Pancreas (tissue), 10 donors: ENCODE results near the gene OBSCN. TPM values are rescaled to one million over a fixed set of nuclear protein-coding genes. Genes with fewer than 3 reads are reported as not detected.

ENCODE experiments used
- ATAC-seq, 4 donors: fragments of 200-7000 bp; cut with Tn5 transposase; one replicate each; pipeline versions ENCODE4 v1.8.0 to v1.9.1; 2020; ENCODE audit warnings: mild to moderate bottlenecking in 4 of 4, moderate library complexity in 4 of 4
- DNase-seq, 6 donors: peaks; one replicate each; pipeline ENCODE4 v3.0.0-alpha.2; 2020
- FAIRE-seq: peaks from 2 replicates; lab custom pipeline; 2012; peaks lifted over from hg19 to GRCh38; lab: Jason Lieb, UNC
- H3K27ac ChIP-seq, 4 donors: fragments of 200-600 bp; sonication (generic); 1 replicate in 3 of 4; 2 replicates in 1 of 4; pipeline versions ENCODE4 v1.5.0 to v1.8.0; 2020
- H3K27me3 ChIP-seq, 4 donors: fragments of 200-600 bp; one replicate each; pipeline ENCODE4 v1.8.0; 2021
- H3K36me3 ChIP-seq, 3 donors: fragments of 200-600 bp; sonication (generic) in 1 of 3; one replicate each; pipeline versions ENCODE4 v1.5.0 to v1.8.0; 2020 to 2021
- H3K4me1 ChIP-seq, 3 donors: fragments of 200-600 bp; one replicate each; pipeline ENCODE4 v1.8.0; 2021
- H3K4me3 ChIP-seq, 4 donors: fragments of 200-600 bp; sonication (generic) in 2 of 4; one replicate each; pipeline versions ENCODE4 v1.5.0 to v1.8.0; 2020 to 2021
- H3K9me3 ChIP-seq, 4 donors: fragments of 200-600 bp; one replicate each; pipeline ENCODE4 v1.8.0; 2021
- whole genome bisulfite sequencing, 2 donors: extraction: QIAGEN DNeasy Blood & Tissue Kit; methylation state at CpG; one replicate each; pipeline ENCODE4 v1.1.7; 2013; 5-methylcytosine and 5-hydroxymethylcytosine counted together
- intact Hi-C, 3 donors: fragments of 100-400 bp; cut with DNase I; formaldehyde crosslinking; loops; one replicate each; pipeline versions ENCODE4 v1.11.1 to v1.14.2; 2022
- polyA plus RNA-seq, 2 donors: library from polyadenylated mRNA; stranded (reverse); fragments of 200-250 nt; gene quantifications; one replicate each; pipeline ENCODE4 v1.2.3, GENCODE V29; 2013
- total RNA-seq, 6 donors: library from RNA; stranded (reverse); fragmentation: NEBNext Ultra II Directional in 4 of 6; extraction: Animal tissue kit (Norgen Biotek cat#: 25700) in 4 of 6; gene quantifications; one replicate each; pipeline versions ENCODE4 v1.2.1 to v1.2.4, GENCODE V29; 2021 to 2023
- TF ChIP-seq, protein P1 (sequence below), 4 donors: fragments of 200-600 bp; sonication (generic) in 3 of 4; IDR thresholded peaks; one replicate each; pipeline versions ENCODE4 v1.5.0 to v1.8.0; 2021; ENCODE audit warnings: antibody characterized with exemption in 4 of 4
- donor health status: healthy with polysubstance abuse.
- donor health status: DM: no; HTN: no; CAD: no; lungs with moderate emphysema.
- donor health status: DM: no; HTN: no; CAD: no.
- donor health status: control.
- donor health status: control.
- donor health status: Bipolar disorder and iron deficiency.
- donor health status: DM: yes; HTN: yes; CAD: no.
- donor health status: DM: no; HTN: no; CAD: no.
- donor health status: DM: no; HTN: no; CAD: no.
- donor health status: DM: yes; HTN: yes; CAD: no.

Gene OBSCN
- total and polyA plus RNA-seq, 8 donors = 7.9 to 61.4 (median 11.3) TPM

DNA sequence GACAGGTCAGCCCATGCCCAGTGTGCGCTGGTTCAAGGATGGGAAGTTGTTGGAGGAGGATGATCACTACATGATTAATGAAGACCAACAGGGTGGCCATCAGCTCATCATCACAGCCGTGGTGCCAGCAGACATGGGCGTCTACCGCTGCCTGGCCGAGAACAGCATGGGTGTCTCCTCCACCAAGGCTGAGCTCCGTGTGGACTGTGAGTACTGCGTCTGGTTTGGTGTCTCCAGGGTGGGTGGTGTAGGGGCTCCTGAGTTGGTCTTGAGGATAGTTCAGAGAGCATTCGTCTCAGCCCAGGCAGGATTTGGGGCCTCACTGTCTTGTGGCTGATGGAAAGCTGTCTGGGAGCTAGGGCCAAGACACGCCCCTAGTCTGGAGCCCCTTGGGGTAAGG is 115.6 kb downstream of the OBSCN start:
- WGBS, 2 donors = 86 to 96% methylated on average over 9 of the region's 9 CpGs
- Histone ChIP-seq H3K4me1 (no peaks in the 10 kb centered on the region), H3K27ac (no peak overlapping the region), H3K36me3 (peaks cover 0 to 5% (median 0%) of the 10 kb centered on the region in 3 donors), H3K4me3 (no peak overlapping the region), H3K9me3 (no peaks in the 10 kb centered on the region), H3K27me3 (no peaks in the 10 kb centered on the region)
- FAIRE-seq (no peak), ATAC-seq (no peak), DNase-seq (peak in 1 of 6 donors; percentile 4)
- TF ChIP-seq, protein P1, sequence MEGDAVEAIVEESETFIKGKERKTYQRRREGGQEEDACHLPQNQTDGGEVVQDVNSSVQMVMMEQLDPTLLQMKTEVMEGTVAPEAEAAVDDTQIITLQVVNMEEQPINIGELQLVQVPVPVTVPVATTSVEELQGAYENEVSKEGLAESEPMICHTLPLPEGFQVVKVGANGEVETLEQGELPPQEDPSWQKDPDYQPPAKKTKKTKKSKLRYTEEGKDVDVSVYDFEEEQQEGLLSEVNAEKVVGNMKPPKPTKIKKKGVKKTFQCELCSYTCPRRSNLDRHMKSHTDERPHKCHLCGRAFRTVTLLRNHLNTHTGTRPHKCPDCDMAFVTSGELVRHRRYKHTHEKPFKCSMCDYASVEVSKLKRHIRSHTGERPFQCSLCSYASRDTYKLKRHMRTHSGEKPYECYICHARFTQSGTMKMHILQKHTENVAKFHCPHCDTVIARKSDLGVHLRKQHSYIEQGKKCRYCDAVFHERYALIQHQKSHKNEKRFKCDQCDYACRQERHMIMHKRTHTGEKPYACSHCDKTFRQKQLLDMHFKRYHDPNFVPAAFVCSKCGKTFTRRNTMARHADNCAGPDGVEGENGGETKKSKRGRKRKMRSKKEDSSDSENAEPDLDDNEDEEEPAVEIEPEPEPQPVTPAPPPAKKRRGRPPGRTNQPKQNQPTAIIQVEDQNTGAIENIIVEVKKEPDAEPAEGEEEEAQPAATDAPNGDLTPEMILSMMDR (IDR thresholded peaks at IDR 0.05) = no peak
- intact Hi-C loops = no loop called here

DNA sequence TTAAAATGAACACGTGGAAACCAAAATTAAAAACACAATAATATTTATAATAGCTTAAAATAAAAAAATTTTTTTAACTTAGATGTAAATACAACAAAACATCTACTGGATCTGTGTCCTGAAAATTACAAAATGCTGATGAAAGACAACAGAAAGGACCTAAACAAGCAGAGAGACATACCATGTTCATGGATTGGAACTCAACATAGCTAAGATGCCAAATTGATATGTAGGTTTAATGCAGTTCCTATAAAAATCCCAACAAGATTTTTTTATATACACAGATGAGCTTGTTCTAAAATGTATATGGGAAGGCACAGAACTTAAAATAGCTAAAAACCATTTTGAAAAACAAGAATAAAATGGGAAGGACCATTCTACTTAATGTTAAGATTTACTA is 117.4 kb downstream of the OBSCN start:
- no peak for DNase-seq
- 86 to 89% methylated on average over 1 of the region's 1 CpG for WGBS, 2 donors
- no peak for ATAC-seq
- TF ChIP-seq, protein P1 (IDR thresholded peaks at IDR 0.05) = no peak
- Histone ChIP-seq H3K27ac (no peak overlapping the region), H3K27me3 (no peaks in the 10 kb centered on the region), H3K36me3 (no peaks in the 10 kb centered on the region), H3K9me3 (no peaks in the 10 kb centered on the region), H3K4me1 (no peaks in the 10 kb centered on the region), H3K4me3 (no peak overlapping the region)
- no peak for FAIRE-seq
- intact Hi-C loops = no loop called here

DNA sequence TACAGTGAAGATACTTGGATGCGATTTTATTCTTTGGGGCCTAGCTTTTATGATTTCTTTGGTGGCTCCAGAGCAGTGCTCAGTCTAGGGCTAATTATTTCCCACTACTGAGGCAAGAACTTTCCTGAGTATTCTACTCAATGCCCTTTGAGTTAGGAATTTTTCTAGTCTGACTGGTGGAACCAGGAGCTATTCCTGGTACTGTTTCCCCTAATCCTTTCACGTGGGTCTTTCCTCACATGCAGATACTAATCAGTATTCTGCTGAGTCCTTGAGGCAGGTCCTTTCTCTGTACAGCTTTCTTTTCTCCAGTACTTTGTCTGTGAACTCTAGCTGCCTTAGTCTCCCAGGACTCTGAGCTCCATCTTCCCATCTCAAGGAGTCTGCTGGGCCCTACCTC is 122.0 kb downstream of the OBSCN start:
- ATAC-seq = no peak
- H3K9me3 ChIP-seq = no peaks in the 10 kb centered on the region
- H3K27ac ChIP-seq = no peak overlapping the region
- H3K4me1 ChIP-seq = no peaks in the 10 kb centered on the region
- FAIRE-seq = no peak
- no peak overlapping the region for H3K4me3 ChIP-seq
- DNase-seq = no peak
- TF ChIP-seq, protein P1 (IDR thresholded peaks at IDR 0.05) = no peak
- no peaks in the 10 kb centered on the region for H3K27me3 ChIP-seq
- no peaks in the 10 kb centered on the region for H3K36me3 ChIP-seq
- 64 to 67% methylated on average over 2 of the region's 2 CpGs for WGBS, 2 donors
- intact Hi-C loops = no loop called here

DNA sequence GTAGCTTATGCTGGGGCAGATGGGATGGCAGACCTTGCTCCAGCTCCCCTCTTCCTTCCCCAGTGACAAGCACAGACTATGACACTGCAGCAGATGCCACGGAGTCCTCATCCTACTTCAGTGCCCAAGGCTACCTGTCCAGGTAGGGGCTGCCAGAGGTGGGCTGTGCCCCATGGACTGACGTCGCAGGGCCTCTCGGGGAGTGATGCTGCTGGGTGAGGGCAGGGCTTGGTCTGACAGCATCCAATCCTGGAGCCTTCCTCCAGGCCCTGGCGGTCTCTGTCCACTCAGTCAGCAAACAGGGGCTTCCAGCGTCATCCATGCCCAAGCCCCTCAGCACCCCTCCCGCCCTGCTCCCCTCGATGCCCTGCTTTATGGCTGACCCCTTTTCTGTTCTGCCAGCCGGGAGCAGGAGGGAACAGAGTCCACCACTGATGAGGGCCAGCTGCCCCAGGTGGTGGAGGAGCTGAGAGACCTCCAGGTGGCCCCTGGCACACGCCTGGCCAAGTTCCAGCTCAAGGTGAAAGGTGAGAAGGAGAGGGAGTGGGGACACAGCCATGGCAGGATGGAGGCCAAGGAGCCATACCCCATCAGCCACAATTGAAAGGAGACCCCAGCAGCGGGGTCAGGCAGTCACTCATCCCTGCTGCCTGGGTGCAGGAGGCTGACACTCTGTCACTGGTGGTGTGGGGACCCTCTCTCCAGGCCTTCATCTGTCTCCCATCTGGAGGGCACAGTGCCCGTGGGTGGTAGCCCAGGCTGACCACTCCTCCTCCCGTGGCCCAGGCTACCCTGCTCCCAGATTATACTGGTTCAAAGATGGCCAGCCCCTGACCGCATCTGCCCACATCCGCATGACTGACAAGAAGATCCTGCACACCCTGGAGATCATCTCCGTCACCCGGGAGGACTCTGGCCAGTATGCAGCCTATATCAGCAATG is 125.2 kb downstream of the OBSCN start:
- FAIRE-seq = no peak
- intact Hi-C loops = no loop called here

More for the DNA sequence above, 125.2 kb downstream of the OBSCN start:
- Histone ChIP-seq H3K9me3 (no peaks in the 10 kb centered on the region), H3K36me3 (no peaks in the 10 kb centered on the region), H3K27ac (no peak overlapping the region), H3K27me3 (no peaks in the 10 kb centered on the region), H3K4me1 (no peaks in the 10 kb centered on the region), H3K4me3 (no peak overlapping the region)
- peak in 4 of 6 donors; percentile 10 to 44 (median 22) for DNase-seq
- WGBS, 2 donors = 88 to 90% methylated on average over 17 of the region's 17 CpGs
- TF ChIP-seq, protein P1 (IDR thresholded peaks at IDR 0.05) = no peak
- ATAC-seq = no peak
